Fibroblast of peridontal ligament (primary cell): ENCODE measurements around the gene RALGAPA2.
A peak's percentile ranks its signal among the peaks of the same experiment; 100 is the strongest.

ENCODE experiments used
- DNase-seq: peaks from one replicate; pipeline ENCODE4 v3.0.0-alpha.2; 2010; ENCODE audit errors: extremely low read depth

The RALGAPA2 gene

GRCh38 chr20:20466341-20466879, 246.0 kb downstream of the RALGAPA2 start:
- DNase-seq, result peak; percentile 96

DNA sequence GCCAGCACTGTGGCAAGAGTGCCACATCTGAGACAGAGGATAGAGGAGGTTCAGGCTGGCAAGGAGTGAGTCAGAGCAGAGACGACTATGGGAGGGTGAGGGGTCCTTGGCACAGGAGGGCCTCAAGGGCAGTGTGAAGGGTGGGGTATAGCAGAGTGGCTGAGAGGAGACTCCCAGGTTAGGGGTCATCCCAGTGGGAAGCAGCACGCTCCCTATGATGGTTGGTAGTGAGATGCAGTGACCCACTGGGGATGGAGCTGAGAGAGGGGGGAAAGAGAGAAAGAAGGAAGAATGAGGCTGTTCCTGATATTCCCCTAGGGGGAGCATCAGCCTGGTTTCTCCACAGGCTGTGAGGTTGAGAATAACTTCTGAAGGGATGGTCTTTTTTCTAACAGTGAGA, 247.2 kb downstream of the RALGAPA2 start:
- DNase-seq, result no peak

GRCh38 chr20:20463933-20464374, 248.5 kb downstream of the RALGAPA2 start:
- no peak for DNase-seq

- DNase-seq, result no peak
Observed at GRCh38 chr20:20462185-20462584, 250.3 kb downstream of the RALGAPA2 start.

DNA sequence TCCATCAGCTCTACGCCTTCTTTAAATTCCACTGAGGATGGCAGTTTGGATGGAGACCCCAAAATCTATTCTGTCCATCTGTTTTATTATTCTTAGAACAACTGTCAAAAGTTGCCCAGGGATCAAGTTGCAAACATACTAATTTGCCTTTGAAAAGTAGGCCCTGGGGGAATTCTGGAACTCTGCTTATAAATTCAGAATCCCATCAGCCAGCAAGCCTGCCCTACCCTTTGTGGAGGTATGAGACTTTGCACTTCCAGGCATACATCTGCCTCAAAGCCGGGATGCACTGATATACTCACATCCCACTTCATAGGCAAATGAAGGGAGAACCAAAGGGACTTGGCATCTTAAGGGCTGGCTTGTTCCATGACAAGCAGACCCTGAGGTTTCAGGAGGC, 250.9 kb downstream of the RALGAPA2 start:
- no peak for DNase-seq

GRCh38 chr20:20459726-20460125, 252.7 kb downstream of the RALGAPA2 start:
- DNase-seq, result no peak

GRCh38 chr20:20457392-20458126, 254.9 kb downstream of the RALGAPA2 start:
- DNase-seq, result peak; percentile 17

GRCh38 chr20:20456741-20457140, 255.7 kb downstream of the RALGAPA2 start:
- no peak for DNase-seq

DNA sequence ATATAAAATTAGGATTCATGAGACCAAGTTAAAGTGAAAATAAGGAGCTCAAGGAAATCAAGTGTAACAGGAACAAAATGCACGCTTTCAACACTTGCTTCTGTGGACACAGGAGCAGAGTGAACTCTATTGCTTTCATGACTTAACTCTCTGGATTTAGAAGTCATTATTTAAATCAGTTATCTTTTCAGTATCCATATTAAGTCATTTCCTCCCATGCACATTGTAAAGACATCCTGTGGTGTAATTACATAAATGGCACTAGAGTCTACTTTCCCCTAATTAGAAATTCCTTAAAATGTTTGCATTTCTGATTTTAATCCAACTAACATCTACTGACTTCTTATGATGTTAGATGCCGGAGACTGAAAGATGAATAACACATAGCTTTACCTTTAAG, 256.5 kb downstream of the RALGAPA2 start:
- no peak for DNase-seq

DNA sequence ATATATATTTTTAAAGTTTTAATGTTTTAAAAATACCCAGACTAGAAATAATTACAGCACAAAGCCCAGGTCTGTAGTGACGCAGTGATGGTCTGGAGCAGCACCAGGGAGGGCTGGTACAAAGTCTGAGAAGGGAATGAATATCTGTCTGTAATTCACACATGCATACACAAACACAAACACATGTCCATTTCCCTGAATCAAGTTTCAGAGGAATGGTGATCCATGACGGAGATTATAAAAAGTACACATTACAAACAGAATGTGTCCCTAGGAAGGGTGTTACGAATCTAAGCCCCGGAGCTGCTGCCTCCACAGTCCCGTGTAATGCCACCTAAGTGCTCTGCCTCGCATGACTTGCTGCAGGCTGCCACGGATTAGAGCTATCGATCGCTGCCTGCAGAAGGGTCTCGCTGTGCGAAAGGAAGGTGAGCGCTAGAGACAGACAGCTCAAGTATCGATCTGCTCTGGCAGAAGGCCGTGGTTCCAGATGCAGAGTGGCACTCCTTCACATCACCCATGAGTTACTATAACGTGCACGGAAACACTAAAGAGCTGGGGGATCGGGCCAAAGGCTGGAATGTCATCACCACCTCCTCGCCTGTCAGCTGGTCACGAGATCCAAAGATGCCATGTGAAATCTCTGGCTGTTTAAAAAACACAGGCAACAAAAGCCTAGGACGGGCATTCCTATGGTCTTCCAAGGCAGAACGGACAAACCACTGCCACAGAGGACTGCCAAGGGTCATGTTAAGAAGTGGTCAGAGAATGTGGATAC, 257.4 kb downstream of the RALGAPA2 start:
- no peak for DNase-seq

DNA sequence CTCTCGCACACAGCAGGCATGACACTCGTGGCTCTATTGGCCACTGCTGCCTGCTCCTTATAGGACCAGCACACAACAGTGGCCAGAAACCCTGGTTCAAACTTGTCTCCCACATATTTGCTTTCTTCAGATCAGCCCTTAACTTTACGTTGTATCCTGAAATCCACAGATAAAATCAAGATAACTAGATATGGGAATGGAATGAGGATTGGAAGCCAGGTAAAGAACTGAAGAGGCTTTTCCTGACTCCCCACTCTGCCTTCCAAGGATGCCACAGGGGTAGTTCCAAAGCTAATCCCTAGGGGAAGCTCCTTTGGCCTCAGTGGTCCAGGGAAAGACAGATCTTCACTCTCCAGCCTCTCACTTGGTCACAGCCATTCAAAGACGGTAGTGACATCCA, 258.1 kb downstream of the RALGAPA2 start:
- no peak for DNase-seq

DNA sequence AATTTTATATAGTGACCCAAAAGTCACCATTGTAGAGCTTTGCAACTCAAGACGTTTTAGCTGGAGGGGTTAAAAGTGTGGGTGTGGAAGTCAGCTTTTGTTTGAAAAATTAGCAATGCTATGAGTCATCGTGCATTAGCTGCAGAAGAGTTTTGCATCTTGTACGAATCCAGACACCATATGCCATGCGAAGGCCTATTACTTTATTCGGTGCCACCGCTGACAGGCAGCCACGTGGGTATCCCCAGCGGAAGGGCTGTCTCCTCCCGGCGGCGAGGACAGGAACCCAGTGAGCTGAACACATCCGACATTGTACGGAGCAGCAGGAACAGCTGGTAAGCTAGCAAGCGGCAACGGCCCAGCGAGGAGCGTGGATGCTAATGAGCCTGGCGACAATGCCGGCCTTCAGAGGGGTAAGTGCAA, 260.2 kb downstream of the RALGAPA2 start:
- peak; percentile 56 for DNase-seq

DNA sequence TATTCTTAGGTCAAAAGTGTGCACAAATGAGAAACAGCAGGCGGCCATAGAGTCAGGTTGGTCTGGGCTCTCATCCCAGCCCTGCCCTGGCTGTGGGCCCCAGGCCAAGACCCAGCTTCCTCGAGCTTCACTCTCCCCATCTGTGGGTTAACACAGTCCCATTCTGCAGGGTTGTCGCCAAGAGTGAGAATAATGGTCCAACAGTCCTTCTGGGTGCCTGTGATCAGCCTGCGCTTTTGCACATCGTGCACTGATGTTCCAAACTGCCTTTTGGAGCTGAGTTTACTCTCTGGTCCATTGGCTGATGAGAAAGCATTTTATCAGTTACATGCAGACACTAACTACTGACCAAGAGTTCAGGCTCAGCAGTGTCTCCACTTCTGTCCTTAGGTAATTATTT, 261.9 kb downstream of the RALGAPA2 start:
- DNase-seq, result peak; percentile 18

DNA sequence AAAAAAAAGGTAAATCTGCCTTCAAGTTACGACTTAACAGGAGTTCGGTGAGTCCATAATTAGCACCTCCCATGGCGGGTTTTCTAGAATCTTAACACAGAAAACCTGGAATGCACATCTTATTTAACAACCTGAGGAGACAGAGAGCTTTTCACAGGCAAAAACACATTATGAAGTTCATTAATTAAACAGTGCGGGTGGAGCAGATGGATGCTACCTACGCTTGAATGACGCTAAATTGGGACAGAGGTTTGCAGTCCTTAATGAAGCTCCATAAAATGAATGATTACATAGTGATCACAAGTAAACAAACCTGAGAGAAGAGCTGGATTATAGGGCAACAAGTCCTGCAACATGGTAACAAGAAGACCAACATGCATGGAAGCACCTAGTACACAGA, 263.6 kb downstream of the RALGAPA2 start:
- no peak for DNase-seq

DNA sequence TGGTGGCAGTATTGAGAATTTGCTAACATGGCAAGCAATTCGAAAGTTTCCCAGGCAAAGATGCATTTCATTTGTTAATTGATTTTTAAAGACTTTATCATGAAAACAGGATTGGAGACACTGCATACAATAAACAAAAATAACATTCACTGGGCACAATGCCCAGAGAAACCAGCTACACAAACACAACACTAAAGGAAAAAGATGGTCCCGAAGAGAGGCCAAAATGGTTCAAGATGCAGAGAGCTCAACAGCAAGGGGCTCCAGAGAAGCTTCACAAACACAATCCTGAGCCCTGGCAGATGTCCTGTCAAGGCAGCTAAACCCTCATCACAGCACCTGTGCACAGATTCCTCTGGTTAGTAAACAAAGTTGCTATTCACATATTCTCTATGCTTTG, 265.2 kb downstream of the RALGAPA2 start:
- no peak for DNase-seq

DNA sequence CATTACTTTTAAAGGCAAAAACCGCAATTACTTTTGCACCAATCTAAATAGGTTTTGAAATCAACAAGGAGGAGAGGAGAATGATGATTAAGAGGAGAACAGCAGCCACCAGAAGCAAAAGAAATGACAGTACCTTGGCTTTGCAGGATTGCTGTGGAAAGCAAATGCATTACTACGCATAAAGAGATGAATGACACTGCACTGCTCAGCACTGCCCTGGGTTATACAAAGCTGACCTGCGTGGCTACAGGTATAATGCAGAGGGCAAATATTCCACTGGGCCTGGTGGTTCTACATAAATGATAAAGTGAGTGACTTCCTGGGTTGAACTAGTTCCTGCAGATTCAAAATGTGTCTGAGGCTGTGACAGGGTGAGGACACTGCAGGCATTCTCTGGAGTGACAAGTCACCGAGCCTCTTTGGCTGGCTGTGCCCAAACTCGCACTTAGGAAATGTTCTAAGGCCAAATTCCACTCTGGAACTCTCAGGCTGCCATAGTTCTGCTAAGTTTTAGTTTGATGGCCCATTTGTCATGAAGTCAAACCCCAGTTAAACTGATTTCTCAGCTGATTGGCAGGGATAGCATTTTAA, 265.9 kb downstream of the RALGAPA2 start:
- no peak for DNase-seq

DNA sequence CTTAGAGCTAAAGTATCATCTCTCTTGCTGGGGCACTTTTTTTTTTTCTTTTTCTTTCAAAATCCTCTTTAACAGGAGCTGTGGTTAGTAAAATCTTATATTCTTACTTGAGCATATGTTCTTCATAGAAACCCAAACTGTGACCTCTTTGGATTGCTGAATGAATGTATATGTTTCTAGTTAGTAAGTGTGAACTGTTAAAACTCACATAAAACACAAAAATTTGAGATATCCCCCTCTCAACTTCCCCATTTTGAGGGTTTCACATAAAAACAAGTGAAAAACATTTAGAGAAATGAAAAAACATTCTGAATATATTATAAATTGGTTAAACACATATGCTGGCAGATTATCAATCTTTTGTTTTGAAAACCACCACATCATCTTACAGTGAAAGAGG, 266.4 kb downstream of the RALGAPA2 start:
- no peak for DNase-seq

GRCh38 chr20:20443504-20443903, 268.9 kb downstream of the RALGAPA2 start:
- DNase-seq, result no peak

- DNase-seq, result no peak
Observed at GRCh38 chr20:20442466-20442865, 270.0 kb downstream of the RALGAPA2 start.

DNA sequence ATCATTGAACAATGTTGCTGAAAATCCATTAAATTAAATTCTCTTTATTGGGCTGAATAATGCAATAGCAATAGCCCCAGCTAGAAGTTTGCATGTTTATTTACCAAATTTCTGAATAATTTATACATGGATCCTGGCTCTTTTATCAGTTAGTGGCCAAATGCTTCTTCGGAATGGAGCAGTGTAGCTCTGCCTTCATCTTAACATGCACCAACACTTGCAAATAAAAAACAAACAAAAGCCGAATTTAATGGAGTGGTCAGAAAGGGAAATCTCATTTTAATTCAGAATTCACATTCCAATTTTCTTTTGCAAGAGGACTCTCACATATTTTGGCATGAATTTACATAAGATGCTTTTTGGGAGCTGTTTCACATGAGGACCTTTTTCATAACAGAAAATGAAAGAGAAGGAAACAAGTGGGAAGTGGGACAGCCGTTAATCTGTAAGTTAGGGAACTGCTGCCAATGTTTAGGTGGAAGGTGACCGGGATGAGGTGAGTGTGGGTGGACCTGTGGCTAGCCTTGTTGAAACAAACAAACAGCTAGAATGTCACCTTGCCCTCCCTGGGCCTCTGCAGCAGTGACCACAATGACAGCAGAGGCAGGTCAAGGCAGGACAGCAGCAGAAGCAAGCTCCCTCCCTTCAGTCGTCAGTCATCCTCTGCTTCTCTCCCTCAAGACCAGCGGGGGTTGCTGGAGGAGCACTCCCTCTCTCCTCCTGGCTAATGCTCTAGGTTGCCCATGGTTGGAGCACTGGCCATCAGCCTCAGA, 271.4 kb downstream of the RALGAPA2 start:
- DNase-seq, result no peak

- no peak for DNase-seq
Observed at GRCh38 chr20:20440481-20440880, 272.0 kb downstream of the RALGAPA2 start.
